Dermis microvascular lymphatic vessel endothelial cell (primary cell): Measurements from ENCODE around the gene SHKBP1. TPM values are rescaled to one million over a fixed set of nuclear protein-coding genes. Genes with fewer than 3 reads are reported as not detected.
"Not testable (repeated sequence)": the region's sequence is repeated elsewhere in the genome, so short reads cannot be mapped to it uniquely, and the experiment has no call there.

Experiments used
- DNase-seq, 2 donors: peaks; one replicate each; pipeline versions ENCODE4 v3.0.0 to v3.0.0-alpha.2; 2010; ENCODE audit warnings: low read depth in 2 of 2
- total RNA-seq: library from RNA; depleted of rRNA; stranded (reverse); fragments of >200 nt; gene quantifications from 2 replicates; pipeline ENCODE4 v1.2.1, GENCODE V29; 2014

Gene SHKBP1
- 19.5 and 40.0 TPM in 2 replicates for total RNA-seq

GRCh38 chr19:40576585-40577451, at the start of gene SHKBP1:
TSS of gene SHKBP1 (plus strand) at chr19:40576873. CDS start at chr19:40576900, 27 bp downstream.
- DNase-seq, result peak; percentile 85 to 94

DNA sequence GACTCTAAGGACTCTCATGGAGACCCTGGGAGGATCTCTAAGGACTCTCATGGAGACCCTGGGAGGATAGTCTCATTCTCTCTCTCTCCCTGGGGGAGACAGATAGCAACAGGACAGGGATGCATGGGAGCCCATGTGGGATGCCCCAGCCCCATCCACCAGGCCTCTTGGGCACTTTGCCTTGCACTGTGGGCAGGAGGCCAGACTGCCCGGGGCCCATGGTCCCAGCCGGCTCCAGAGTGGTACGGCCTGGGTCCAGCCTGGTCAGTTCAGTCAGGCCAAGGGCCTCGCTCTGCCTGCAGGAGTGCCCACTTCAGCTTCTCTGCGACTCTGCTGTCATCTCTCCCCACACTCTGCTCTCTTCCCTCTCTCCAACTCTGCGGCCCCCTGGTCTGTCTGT, 48.6 kb upstream of the SHKBP1 start:
- DNase-seq, result no peak

DNA sequence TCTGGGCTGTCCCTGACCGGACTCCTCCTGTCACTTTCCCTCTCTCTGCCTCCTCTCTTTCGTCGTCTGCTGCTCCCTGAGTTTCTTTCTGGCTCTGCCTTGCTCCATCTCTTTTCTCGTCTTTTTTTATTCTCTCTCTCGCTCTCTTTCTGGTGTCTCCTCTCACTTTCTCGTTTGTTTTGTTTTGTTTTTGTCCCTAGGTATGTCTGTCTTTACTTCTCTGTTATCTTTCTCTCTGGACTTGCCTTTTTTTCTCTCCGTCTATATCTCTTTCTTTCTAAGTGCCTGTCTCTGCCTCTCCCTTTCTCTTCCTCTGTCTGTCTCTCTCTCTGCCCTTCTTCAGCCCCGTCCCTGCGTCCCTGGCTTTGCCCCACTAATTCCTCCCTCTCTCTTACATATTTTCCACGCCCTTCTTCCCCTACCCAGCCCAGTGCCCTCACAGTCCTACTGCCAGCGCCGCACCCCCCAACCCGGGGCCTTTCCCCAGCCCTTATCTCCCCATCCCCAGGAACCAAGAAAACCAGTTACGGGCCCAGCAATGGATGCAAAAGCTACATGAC, 48.1 kb upstream of the SHKBP1 start:
- DNase-seq, result no peak

- DNase-seq, result peak; percentile 58 to 75
Measured at GRCh38 chr19:40529093-40529954, 47.3 kb upstream of the SHKBP1 start.

DNA sequence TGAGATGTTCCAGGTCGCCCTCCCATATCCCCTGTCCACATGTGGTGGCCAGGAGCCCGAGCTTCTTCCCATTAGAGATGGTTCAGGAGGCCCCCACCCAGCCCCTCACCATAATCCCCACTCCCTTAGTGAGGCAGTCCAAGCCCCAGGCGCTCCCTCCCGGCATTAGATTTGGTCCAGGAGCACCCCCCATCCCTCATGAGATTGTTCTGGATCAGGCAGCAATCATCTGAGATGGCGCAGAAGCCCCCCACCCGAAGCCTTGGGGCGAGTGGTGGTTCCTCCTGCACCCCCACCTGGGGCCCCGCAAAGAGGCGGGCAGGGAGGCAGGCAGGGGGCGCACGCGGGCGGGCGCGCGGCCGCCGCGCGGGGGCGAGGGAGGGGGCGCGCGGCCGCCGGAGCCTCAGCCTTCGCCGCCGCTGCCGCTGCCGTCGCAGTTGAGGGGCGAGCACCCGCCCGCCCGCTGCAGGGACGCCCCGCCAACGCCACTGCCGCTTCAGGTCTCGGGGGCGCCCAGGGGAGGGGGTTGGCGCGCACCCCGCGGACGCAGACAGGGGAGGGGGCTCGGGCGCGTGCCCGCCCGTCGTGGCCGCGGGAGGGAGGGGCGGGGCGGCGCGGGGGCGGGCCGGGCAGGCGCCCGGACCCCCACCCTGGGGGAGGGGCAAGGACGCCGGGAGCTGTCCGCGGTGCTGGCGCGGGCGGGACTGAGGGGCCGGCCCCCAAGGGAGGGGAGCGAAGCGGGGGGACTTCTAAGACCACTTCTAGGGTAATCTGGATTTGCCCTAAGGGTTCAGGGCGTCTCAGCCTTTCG, 46.4 kb upstream of the SHKBP1 start:
- DNase-seq, result peak in 1 of 2 donors; percentile 22

- no peak for DNase-seq
Measured at GRCh38 chr19:40533508-40533907, 43.2 kb upstream of the SHKBP1 start.

GRCh38 chr19:40534148-40534547, 42.5 kb upstream of the SHKBP1 start:
- DNase-seq, result no peak

GRCh38 chr19:40539070-40539469, 37.6 kb upstream of the SHKBP1 start:
- DNase-seq, result no peak

DNA sequence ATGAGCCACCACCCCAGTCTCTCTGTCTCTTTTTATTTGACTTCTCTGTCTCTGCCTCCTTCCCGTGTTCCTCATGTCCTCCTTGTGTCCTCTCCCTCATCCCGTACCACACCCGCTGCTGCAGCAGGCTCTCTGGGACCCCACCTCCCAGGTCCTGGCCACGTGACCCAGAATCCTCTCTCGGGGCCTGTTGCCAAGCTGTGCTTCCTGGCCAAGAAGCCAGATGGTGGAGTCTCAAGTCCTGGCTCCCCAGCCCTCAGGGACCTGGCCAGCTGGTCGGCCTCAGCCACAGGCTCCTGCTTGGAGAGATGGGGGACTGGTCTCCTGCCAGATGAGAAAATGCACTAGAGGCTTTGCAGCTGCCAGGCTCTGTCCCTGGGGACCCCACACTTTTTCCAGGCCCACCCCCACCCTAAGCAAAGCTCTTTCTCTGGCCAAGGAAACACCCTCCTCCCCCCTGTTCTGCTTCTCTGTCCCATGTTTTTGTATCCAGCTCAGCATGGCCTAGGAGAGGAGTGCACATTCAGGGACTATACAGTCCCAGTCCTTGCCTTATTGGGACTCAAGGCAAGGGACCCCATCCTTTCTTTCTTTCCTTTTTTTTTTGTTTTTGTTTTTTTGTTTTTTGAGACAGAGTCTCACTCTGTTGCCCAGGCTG, 34.3 kb upstream of the SHKBP1 start:
- DNase-seq, result no peak

- DNase-seq, result no peak
Measured at GRCh38 chr19:40543029-40543597, 33.6 kb upstream of the SHKBP1 start.

- DNase-seq, result not testable (repeated sequence)
Measured at GRCh38 chr19:40546153-40546841, 30.4 kb upstream of the SHKBP1 start.

DNA sequence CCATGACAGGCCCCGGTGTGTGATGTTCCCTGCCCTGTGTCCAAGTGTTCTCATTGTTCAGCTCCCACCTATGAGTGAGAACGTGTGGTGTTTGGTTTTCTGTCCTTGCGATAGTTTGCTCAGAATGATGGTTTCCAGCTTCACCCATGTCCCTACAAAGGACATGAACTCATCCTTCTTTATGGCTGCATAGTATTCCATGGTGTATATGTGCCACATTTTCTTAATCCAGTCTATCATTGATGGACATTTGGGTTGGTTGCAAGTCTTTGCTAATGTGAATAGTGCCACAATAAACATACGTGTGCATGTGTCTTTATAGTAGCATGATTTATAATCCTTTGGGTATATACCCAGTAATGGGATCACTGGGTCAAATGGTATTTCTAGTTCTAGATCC, 29.5 kb upstream of the SHKBP1 start:
- not testable (repeated sequence) for DNase-seq

DNA sequence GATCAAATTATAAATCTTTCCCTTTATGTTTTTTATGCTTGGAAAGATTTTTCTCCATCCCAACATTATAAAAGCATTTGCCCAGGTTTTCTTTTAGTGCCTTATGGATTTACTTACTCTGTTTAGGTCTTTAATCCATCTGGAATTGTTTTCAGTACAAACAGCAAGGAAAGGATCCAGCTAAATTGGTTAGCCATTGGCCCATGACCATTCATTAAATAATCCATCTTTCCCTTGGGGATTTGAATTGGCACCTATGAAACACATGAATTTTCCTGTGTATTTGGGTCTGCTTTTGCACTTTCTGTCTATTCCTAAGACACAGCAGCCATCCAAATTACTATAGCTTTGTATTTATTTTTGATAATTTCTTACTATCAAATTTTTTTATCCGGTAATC, 28.8 kb upstream of the SHKBP1 start:
- DNase-seq, result no peak

GRCh38 chr19:40549007-40549708, 27.5 kb upstream of the SHKBP1 start:
- peak; percentile 25 to 67 for DNase-seq

GRCh38 chr19:40550951-40551350, 25.7 kb upstream of the SHKBP1 start:
- no peak for DNase-seq

DNA sequence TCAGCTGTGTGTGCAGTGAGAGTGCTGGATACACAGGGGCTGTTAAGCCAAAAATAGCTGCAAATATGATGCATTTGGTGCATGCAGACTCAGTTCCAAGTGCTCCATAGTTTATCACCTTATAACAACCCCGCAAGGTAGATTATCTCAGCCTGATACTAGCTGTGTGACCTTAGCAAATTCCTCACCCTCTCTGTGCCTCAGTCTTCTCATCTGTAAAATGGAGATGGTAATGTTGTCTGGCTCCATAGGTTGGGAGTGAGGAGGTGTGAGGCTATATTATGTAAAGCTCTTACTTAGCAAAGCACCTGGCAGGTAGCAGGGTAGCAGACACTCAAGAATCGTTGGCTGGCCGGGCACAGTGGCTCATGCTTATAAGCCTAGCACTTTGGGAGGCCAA, 23.8 kb upstream of the SHKBP1 start:
- DNase-seq, result no peak

DNA sequence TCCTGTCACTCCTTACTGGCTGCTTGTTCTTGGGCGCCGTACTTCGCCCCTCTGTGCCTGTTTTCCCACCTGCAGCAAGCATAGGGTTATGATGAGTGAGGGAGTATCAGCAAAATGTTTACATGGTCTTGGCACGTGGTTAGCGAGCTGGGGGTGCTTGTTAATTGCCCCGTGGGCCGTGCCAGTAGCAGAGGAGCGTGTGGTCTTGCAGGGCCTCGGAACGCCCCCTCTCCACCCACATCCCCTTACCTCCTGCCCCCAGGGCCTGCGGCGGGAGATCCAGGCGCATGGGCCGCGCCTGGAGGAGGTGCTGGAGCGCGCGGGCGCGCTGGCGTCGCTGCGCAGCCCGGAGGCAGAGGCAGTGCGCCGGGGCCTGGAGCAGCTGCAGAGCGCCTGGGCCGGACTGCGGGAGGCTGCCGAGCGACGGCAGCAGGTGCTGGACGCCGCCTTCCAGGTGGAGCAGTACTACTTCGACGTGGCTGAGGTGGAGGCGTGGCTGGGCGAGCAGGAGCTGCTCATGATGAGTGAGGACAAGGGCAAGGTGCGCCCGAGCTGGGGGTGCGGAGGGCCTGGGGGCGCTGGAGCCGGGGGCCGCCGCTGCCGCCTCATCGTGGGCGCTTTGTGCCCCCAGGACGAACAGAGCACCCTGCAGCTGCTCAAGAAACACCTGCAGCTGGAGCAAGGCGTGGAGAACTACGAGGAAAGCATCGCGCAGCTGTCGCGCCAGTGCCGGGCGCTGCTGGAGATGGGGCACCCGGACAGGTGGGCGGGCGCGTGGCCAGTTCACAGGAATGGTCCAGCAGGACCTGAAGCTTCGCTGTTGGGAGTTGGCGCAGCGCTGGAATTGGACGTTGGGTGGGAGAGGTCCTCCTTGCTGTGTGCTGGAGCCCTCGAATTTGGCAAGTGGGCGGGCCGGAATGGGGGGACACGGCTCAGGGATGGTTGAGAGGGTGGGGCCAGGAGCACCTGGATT, 22.5 kb upstream of the SHKBP1 start:
- no peak for DNase-seq
